22Rv1 (cell line): ENCODE measurements around the gene MNX1.

ENCODE experiments used
- CTCF ChIP-seq: fragments of 450-650 bp; IDR thresholded peaks from 2 replicates; pipeline ENCODE4 v1.5.1; 2017; ENCODE audit warnings: mild to moderate bottlenecking
- ZFX ChIP-seq: fragments of 450-650 bp; IDR thresholded peaks from 2 replicates; pipeline ENCODE4 v1.6.1; 2017; ENCODE audit warnings: antibody characterized with exemption, borderline replicate concordance

- TF ChIP-seq CTCF = no peak
- no peak for TF ChIP-seq ZFX
Observed at GRCh38 chr7:157012113-157012547, 1.7 kb upstream of the MNX1 start.
